ENCODE measurements around the gene DCHS1. TPM values are rescaled to one million over a fixed set of nuclear protein-coding genes. Genes with fewer than 3 reads are reported as not detected.

Gene DCHS1
- total RNA-seq, 1 donor from 2014 or later: 15.5 TPM

DNA sequence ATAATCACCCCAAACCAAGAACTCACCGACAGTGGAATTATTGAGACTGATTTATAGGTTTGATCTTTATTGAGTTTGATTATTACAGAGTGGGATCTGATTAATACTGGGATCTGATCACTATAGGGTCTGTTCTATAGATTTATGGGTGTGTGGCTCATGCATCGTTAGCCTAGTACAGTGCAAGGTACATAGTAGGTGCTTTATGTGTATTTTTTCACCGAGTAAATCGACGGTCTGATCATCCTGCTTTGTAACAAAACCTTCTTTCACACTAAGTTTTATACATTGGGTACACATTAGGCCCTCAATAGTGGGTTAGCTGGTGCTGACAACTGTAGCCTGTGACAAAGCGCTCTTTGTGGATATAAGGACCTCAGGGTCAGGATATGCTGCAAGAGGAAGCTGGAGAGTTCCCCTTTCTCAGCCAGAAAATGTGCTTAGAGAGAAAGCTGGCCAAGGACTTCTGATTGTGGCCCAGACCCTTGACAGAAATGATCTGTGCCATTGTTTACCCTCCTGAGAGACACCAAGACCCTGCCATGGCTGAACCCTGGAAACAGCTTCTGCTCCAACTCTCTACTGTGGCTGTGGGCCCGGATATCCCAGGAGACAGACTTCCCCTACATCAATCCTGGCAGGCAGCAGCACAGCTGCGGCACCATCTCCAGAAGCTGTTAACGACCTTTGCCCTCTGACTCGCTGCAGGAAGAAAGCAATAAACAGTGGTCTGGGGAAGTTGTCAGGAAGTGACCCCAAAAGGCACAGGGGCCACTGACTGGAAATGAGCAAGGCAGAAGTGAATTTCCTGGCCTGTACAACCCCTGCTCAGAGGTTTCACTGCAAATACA is 20.3 kb downstream of the DCHS1 start:
- Histone ChIP-seq H3K36me3 (ENCODE audit: control insufficient read depth, insufficient read depth, low read length) (no peaks in the 10 kb centered on the region), H3K27me3 (ENCODE audit: control insufficient read depth, insufficient read depth, low read length) (peaks cover 9% of the 10 kb centered on the region), H3K4me3 (ENCODE audit: low read depth, low read length) (no peak overlapping the region)
- DNase-seq (ENCODE audit: low read depth): no peak
- TF ChIP-seq CTCF (IDR thresholded peaks at IDR 0.05; ENCODE audit: insufficient read depth, low read length, poor library complexity, severe bottlenecking): no peak

GRCh38 chr11:6634534-6634933 is 21.1 kb downstream of the DCHS1 start:
- Histone ChIP-seq H3K27me3 (ENCODE audit: control insufficient read depth, insufficient read depth, low read length) (peaks cover 16% of the 10 kb centered on the region), H3K36me3 (ENCODE audit: control insufficient read depth, insufficient read depth, low read length) (no peaks in the 10 kb centered on the region), H3K4me3 (ENCODE audit: low read depth, low read length) (no peak overlapping the region)
- no peak for TF ChIP-seq CTCF (IDR thresholded peaks at IDR 0.05; ENCODE audit: insufficient read depth, low read length, poor library complexity, severe bottlenecking)
- no peak for DNase-seq (ENCODE audit: low read depth)

GRCh38 chr11:6633422-6634408 is 21.9 kb downstream of the DCHS1 start:
- peaks cover 22% of the 10 kb centered on the region for H3K27me3 ChIP-seq (ENCODE audit: control insufficient read depth, insufficient read depth, low read length)
- TF ChIP-seq CTCF (IDR thresholded peaks at IDR 0.05; ENCODE audit: insufficient read depth, low read length, poor library complexity, severe bottlenecking): no peak
- no peak for DNase-seq (ENCODE audit: low read depth)
- H3K36me3 ChIP-seq (ENCODE audit: control insufficient read depth, insufficient read depth, low read length): no peaks in the 10 kb centered on the region
- H3K4me3 ChIP-seq (ENCODE audit: low read depth, low read length): no peak overlapping the region

DNA sequence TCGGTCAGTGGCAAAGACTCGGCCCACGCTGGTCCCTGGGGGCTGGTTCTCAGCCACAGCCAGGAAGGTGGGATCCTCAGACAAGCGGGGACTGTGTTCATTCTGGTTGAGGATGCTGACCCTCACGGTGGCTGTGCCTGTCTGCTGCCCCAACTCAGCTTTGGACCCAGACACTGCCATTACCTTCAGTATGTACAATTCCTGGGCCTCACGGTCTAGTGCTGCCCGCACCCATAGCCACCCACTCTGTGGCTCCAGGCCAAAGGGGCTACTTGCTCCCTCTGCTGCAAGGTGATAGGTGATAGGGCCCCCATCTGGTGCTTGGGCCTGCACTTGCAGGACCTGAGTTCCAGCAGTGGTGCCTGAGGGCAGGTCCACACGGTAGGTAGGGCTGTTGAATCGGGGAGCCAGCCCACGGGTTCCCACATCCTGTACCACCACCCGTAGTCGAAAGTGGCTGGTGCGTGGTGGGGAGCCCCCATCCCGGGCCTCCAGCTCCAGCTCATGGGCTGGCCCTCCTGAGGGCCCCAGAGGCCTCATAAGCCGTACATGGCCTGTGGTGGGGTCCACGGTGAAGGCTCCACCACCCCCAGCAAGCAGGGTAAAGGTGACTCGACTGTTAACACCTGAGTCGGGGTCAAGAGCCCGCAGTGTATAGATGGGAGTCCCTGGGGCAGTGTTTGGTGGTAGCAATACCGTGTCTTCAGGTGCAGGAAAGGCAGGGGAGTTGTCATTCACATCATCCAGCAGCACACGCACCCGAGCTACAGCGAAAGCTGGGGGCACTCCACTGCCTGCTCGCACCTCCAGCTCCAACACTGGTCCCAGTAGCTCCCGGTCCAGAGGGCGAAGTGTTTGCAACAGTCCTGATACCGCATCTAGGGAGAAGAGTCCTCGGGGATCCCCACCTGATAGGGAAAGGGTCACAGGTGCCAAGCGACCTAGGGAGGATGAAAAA is 23.2 kb downstream of the DCHS1 start:
- no peak for DNase-seq (ENCODE audit: low read depth)
- TF ChIP-seq CTCF (IDR thresholded peaks at IDR 0.05; ENCODE audit: insufficient read depth, low read length, poor library complexity, severe bottlenecking): no peak
- Histone ChIP-seq H3K27me3 (ENCODE audit: control insufficient read depth, insufficient read depth, low read length) (peaks cover 25% of the 10 kb centered on the region), H3K4me3 (ENCODE audit: low read depth, low read length) (no peak overlapping the region), H3K36me3 (ENCODE audit: control insufficient read depth, insufficient read depth, low read length) (no peaks in the 10 kb centered on the region)

GRCh38 chr11:6631361-6631890 is 24.2 kb downstream of the DCHS1 start:
- Histone ChIP-seq H3K36me3 (ENCODE audit: control insufficient read depth, insufficient read depth, low read length) (no peaks in the 10 kb centered on the region), H3K27me3 (ENCODE audit: control insufficient read depth, insufficient read depth, low read length) (peaks cover 27% of the 10 kb centered on the region), H3K4me3 (ENCODE audit: low read depth, low read length) (no peak overlapping the region)
- DNase-seq (ENCODE audit: low read depth): no peak
- no peak for TF ChIP-seq CTCF (IDR thresholded peaks at IDR 0.05; ENCODE audit: insufficient read depth, low read length, poor library complexity, severe bottlenecking)

Measured in kidney epithelial cell (primary cell).